NCI-H1417 (cell line): ENCODE data around the gene CFAP77.

Experiments
- DNase-seq, 3 experiments: peaks; one replicate each; lab custom pipeline; 2025; lab: John Stamatoyannopoulos, UW

CFAP77 gene

DNA sequence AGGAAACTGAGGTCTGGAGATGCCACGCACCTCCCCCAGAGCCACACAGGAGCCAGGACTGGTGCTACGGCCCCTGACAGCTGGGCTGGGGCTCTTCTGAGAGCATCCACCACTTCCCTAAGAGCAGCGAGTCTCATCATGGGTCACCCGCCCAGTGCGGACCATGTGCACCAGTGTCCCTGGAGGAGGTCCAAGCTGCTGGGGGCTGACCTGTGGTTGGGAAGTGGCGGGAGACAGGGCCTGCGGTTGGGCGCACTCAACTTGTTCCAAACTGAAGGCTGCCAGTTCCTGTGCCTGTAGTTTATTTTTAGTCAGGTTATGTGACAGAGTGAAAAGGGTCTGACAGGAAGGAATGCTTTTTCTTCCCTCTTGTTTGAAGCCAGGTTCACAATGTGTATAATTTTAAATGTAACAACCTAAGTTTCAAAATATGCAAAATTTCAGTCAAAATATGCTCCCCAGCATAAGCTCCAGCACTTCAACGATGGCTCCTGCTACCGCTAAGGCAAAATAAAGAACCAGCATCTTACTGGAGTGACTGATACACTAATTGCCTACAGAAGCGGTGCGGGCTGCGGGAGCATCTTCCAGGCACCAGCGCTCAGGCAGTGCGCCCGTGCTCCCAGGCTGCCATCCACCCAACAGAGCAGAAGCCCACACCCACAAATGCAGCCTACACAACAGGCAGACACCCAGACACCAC, 187.2 kb downstream of the CFAP77 start:
- DNase-seq, result no peak

DNA sequence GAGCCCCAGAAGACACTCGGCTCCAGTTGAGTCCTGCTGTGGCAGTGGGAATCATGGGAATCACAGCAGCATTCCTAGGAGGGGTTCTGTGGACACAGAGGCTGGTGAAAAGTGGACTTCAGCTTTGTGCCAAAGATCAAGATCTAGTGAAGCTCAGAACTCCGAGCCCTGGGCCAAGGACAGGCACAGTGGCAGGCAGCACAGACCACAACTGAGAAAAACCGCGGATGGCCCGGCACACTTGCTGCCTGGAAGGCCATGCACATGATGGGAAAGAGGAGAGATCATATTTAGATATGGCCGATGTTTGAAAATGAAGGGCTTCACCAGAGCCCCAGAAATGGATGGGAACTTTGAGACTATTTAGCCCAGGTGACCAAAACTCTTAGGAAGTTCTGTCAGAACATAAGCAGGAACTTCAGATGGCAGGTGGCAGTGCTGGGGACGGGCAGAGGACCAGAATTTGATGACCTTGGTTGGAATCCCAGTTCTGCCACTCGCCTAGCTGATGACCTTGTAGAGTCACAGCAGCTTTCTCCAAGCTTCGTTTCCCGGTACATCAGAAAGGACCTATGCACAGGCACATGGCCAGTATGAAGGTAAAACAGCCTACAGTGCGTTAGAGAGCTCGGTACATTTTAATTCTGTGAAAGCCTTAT, 190.4 kb downstream of the CFAP77 start:
- DNase-seq, result no peak

DNA sequence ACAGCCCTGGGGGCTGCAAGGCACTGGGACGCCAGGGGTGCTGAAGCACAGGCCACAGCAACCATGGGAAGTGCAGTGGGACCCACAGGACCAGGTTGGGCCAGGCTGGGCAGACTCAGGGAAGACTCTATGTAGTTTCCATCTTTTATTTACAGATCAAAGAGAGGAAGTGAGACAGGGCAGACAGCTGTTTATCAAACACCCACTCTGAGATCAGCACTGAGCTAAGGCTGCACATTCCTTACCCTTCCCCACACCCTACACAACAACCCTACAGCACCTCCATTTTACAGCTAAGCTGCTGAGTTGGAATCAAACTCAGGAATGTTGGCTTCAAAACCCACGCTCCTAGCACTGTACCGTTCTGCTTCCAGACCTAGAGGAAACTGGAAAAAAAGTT, 192.2 kb downstream of the CFAP77 start:
- DNase-seq, result no peak

- no peak for DNase-seq
Measured at GRCh38 chr9:132605387-132605786, 195.4 kb downstream of the CFAP77 start.

GRCh38 chr9:132606066-132606465, 196.1 kb downstream of the CFAP77 start:
- DNase-seq, result no peak

DNA sequence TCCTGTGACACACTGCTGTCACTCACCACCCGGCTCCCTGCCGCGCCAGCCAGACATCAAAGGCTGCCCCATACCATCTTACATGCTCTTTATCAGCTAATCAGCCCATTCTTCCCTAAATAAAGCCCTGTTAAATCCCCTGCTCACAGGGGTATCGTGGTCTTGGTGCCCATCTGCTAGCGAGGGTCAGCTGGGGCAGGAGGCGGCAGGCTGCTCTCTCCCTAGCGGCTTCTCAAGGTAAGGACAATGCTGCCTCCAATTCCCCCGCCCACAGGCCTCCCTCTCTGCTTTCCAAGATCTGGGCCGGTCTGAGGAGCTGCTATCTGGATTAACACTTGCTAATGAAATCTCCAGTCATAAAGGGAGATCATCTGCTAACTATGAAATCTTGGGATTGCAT, 199.2 kb downstream of the CFAP77 start:
- no peak for DNase-seq

DNA sequence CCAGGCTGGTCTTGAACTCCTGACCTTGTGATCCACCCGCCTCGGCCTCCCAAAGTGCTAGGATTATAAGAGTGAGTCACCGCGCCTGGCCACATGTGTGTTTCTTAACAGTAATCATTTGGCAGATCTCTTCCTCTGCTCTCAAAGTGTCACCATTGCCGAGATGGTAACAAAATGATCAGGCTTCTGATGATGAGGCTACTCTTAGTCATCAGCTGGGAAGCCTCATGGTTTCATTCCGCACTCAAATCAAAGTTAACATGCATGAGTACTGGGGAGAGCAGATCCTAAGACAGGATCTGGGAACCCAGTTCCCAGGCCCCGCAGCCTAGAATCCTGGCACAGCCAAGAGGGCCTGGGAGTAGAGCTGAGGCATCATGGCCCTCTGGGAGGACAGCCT, 199.8 kb downstream of the CFAP77 start:
- DNase-seq, result no peak

GRCh38 chr9:132610661-132611060, 200.7 kb downstream of the CFAP77 start:
- DNase-seq, result no peak

GRCh38 chr9:132614324-132614723, 204.3 kb downstream of the CFAP77 start:
- DNase-seq, result no peak

- DNase-seq, result no peak
Measured at GRCh38 chr9:132615774-132616173, 205.8 kb downstream of the CFAP77 start.

DNA sequence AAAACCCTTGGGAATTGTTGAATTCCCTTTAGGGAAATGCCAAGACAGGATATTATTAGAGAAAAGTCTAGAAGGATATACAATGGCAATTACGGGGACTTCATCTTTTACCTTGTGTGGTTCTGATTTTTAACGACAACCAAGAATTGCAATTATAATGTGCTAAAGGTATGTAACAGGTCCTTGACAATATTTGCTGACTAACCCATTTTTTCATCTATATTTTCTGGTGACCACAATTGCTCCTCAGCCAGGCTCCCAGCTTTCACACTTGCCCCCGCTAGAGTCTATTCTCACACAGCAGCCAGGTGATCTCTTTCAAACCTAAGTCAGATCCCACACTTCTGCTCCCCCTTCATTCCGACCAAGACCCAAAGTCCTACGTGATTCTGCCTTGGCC, 206.7 kb downstream of the CFAP77 start:
- DNase-seq, result no peak

DNA sequence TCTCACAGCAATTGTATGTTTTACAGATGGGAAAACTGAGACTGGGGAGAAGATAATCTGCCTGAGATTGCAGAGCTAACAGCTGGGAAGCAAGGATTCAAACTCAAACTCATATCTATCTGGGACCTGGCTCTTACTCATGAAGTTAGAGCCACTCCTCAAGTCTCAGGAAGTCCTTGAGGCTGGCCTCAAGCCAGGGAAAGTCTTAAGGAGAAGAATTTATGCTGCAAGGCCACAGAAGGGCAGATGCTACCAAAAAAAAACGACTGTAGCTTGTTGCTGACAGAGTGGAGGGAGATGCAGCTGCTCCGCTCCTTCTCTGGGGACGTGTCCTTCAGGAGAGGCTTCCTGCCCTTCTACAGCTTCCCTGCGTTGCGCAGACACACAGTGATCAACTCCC, 212.1 kb downstream of the CFAP77 start:
- no peak for DNase-seq
